ENCODE results near the gene GHRL.

GHRL gene

DNA sequence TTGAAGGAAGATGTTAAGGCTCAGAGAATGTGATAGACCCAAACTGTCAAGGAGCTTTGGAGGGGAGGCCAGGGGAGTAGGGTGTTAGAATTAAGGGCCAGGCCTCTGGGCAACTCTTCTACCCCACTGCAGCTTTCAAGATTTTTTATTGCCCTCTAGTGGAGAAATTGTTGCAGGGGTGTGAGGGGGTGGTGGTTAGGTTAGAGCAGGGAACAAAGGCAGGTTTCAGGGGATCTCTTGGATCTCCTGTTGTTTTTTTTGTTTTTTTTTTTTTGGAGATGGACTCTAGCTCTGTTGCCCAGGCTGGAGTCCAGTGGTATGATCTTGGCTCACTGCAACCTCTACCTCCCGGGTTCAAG, 29.6 kb upstream of the GHRL start:
- H3K4me1 ChIP-seq (ENCODE audit: control insufficient read depth, insufficient read depth, low read depth, low read length) = peaks cover 8% of the 10 kb centered on the region
- H3K27me3 ChIP-seq (ENCODE audit: control insufficient read depth in 1 of 2, insufficient read depth in 1 of 2, low read length in 2 of 2) = peaks cover 20 to 29% of the 10 kb centered on the region in 2 experiments
- no peak overlapping the region for H3K9ac ChIP-seq (ENCODE audit: low read length)
- H2BK5ac ChIP-seq (ENCODE audit: low read depth, low read length, poor library complexity, severe bottlenecking) = no peak overlapping the region
- H3K4ac ChIP-seq (ENCODE audit: low read depth in 1 of 2, low read length in 2 of 2) = no peak overlapping the region
- 100% methylated on average over 1 of the region's 1 CpG for WGBS
- DNase-seq = no peak
- no peak overlapping the region for H3K4me3 ChIP-seq (ENCODE audit: insufficient read depth in 1 of 2, low read depth in 1 of 2, low read length in 2 of 2)
- no peak overlapping the region for H2AK5ac ChIP-seq (ENCODE audit: low read length, severe bottlenecking)
- peaks cover 8% of the 10 kb centered on the region for H3K79me1 ChIP-seq (replicated peaks; ENCODE audit: low read length, poor library complexity, severe bottlenecking)
- no peak overlapping the region for H3K23ac ChIP-seq (ENCODE audit: low read length in 2 of 2)
- no peak overlapping the region for H4K91ac ChIP-seq (ENCODE audit: low read length)
- no peaks in the 10 kb centered on the region for H3K9me3 ChIP-seq (ENCODE audit: control insufficient read depth, low read length)
- H3K36me3 ChIP-seq (ENCODE audit: control insufficient read depth in 1 of 2, insufficient read depth in 2 of 2, low read depth in 1 of 2, low read length in 2 of 2) = peaks cover 12 to 19% of the 10 kb centered on the region in 2 experiments
- H3K18ac ChIP-seq (ENCODE audit: low read depth in 1 of 2, low read length in 2 of 2) = no peak overlapping the region
- no peak overlapping the region for H3K27ac ChIP-seq (ENCODE audit: low read length, poor library complexity, severe bottlenecking)
- H2BK12ac ChIP-seq (ENCODE audit: low read length in 2 of 2) = peak overlapping the region in 1 of 2 experiments; percentile 21
- H3K4me2 ChIP-seq (ENCODE audit: low read length, poor library complexity, severe bottlenecking) = no peak overlapping the region
- H2BK15ac ChIP-seq (ENCODE audit: low read depth, poor library complexity, severe bottlenecking) = no peak overlapping the region
- no peak overlapping the region for H2BK120ac ChIP-seq (ENCODE audit: low read depth, low read length)
- no peak overlapping the region for H4K8ac ChIP-seq (ENCODE audit: low read length)
- H2AFZ ChIP-seq (ENCODE audit: low read depth, low read length) = no peak overlapping the region
- no peak overlapping the region for H3K14ac ChIP-seq (ENCODE audit: low read length in 2 of 2)

DNA sequence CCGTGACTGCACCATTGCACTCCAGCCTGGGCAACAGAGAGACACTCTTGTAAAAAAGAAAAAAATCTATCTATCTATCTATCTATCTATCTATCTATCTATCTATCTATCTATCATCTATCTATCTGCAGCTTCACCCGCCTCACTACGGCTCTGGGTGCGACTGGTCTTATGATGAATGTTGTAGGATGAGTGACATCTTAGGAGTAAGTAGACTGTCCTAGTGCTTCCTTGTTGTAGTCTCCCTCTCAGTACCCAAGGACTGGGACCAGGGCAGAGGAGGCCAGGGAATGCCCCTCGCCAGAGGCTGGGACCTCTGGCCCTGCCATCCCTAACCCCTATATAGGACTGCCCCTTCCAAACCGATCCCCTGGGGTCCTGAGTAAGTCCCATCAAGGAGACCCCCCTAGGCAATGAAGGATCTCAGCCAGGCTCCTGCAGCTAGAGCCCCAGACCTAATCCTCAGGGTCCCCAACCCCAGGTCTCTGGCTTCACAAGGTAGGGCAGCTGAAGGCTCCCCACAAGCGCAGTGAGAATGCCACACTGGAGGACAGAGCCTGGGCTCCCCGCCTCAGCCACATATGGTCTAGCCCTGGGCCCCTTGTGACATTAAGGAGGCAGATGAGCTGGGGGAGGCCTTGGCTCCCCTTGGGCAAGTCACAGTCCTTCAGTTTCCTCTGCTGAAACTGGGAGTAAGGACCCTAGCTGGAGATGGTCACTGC, 29.0 kb upstream of the GHRL start:
- no peak for DNase-seq
- Histone ChIP-seq H2BK120ac (ENCODE audit: low read depth, low read length) (no peak overlapping the region), H3K18ac (ENCODE audit: low read depth in 1 of 2, low read length in 2 of 2) (no peak overlapping the region), H4K8ac (ENCODE audit: low read length) (peak overlapping the region; percentile 32), H2BK5ac (ENCODE audit: low read depth, low read length, poor library complexity, severe bottlenecking) (no peak overlapping the region), H3K27me3 (ENCODE audit: control insufficient read depth in 1 of 2, insufficient read depth in 1 of 2, low read length in 2 of 2) (peaks cover 19 to 23% of the 10 kb centered on the region in 2 experiments), H3K4me1 (ENCODE audit: control insufficient read depth, insufficient read depth, low read depth, low read length) (peaks cover 8% of the 10 kb centered on the region), H3K14ac (ENCODE audit: low read length in 2 of 2) (no peak overlapping the region), H2AK5ac (ENCODE audit: low read length, severe bottlenecking) (no peak overlapping the region), H3K9me3 (ENCODE audit: control insufficient read depth, low read length) (no peaks in the 10 kb centered on the region), H2AFZ (ENCODE audit: low read depth, low read length) (no peak overlapping the region), H2BK12ac (ENCODE audit: low read length in 2 of 2) (peak overlapping the region in 1 of 2 experiments; percentile 21), H3K4ac (ENCODE audit: low read depth in 1 of 2, low read length in 2 of 2) (no peak overlapping the region), H3K23ac (ENCODE audit: low read length in 2 of 2) (no peak overlapping the region), H3K79me1 (replicated peaks; ENCODE audit: low read length, poor library complexity, severe bottlenecking) (peaks cover 13% of the 10 kb centered on the region), H3K36me3 (ENCODE audit: control insufficient read depth in 1 of 2, insufficient read depth in 2 of 2, low read depth in 1 of 2, low read length in 2 of 2) (peaks cover 15 to 24% of the 10 kb centered on the region in 2 experiments), H3K4me3 (ENCODE audit: insufficient read depth in 1 of 2, low read depth in 1 of 2, low read length in 2 of 2) (peak overlapping the region in 1 of 2 experiments; percentile 100), H3K4me2 (ENCODE audit: low read length, poor library complexity, severe bottlenecking) (no peak overlapping the region), H3K9ac (ENCODE audit: low read length) (peak overlapping the region; percentile 100), H4K91ac (ENCODE audit: low read length) (peak overlapping the region; percentile 10), H2BK15ac (ENCODE audit: low read depth, poor library complexity, severe bottlenecking) (peak overlapping the region; percentile 9), H3K27ac (ENCODE audit: low read length, poor library complexity, severe bottlenecking) (no peak overlapping the region)
- 92% methylated on average over 5 of the region's 8 CpGs for WGBS

DNA sequence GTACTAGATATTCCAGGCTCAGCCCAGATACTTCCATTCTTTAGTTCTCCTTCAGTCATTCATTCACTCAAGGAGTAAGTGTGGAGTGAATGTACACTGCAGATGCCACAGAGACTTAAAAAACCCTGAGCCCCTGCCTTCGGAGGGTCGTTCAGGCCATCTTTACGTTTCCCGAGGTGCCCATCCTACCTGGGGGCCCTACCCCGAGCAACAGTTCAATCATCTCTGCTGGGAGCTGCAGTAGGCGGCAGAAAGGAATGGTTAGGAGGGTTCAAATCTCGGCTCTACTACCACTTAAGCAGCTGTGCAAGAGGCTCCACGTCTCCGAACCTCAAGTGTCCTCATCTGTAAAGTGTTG, 27.6 kb upstream of the GHRL start:
- Histone ChIP-seq H3K4ac (ENCODE audit: low read depth in 1 of 2, low read length in 2 of 2) (peak overlapping the region; percentile 85 to 99), H3K4me1 (ENCODE audit: control insufficient read depth, insufficient read depth, low read depth, low read length) (peaks cover 8% of the 10 kb centered on the region), H3K79me1 (replicated peaks; ENCODE audit: low read length, poor library complexity, severe bottlenecking) (peaks cover 22% of the 10 kb centered on the region), H3K27me3 (ENCODE audit: control insufficient read depth in 1 of 2, insufficient read depth in 1 of 2, low read length in 2 of 2) (peaks cover 7 to 9% of the 10 kb centered on the region in 2 experiments), H2BK5ac (ENCODE audit: low read depth, low read length, poor library complexity, severe bottlenecking) (no peak overlapping the region), H2BK15ac (ENCODE audit: low read depth, poor library complexity, severe bottlenecking) (no peak overlapping the region), H3K9ac (ENCODE audit: low read length) (peak overlapping the region; percentile 100), H2BK120ac (ENCODE audit: low read depth, low read length) (no peak overlapping the region), H3K18ac (ENCODE audit: low read depth in 1 of 2, low read length in 2 of 2) (peak overlapping the region; percentile 2 to 88), H2AK5ac (ENCODE audit: low read length, severe bottlenecking) (peak overlapping the region; percentile 87), H2AFZ (ENCODE audit: low read depth, low read length) (no peak overlapping the region), H3K14ac (ENCODE audit: low read length in 2 of 2) (no peak overlapping the region), H3K23ac (ENCODE audit: low read length in 2 of 2) (no peak overlapping the region), H3K4me3 (ENCODE audit: insufficient read depth in 1 of 2, low read depth in 1 of 2, low read length in 2 of 2) (peak overlapping the region; percentile 93 to 100), H4K91ac (ENCODE audit: low read length) (peak overlapping the region; percentile 65), H2BK12ac (ENCODE audit: low read length in 2 of 2) (no peak overlapping the region), H3K9me3 (ENCODE audit: control insufficient read depth, low read length) (no peaks in the 10 kb centered on the region), H4K8ac (ENCODE audit: low read length) (no peak overlapping the region), H3K4me2 (ENCODE audit: low read length, poor library complexity, severe bottlenecking) (peak overlapping the region; percentile 83), H3K36me3 (ENCODE audit: control insufficient read depth in 1 of 2, insufficient read depth in 2 of 2, low read depth in 1 of 2, low read length in 2 of 2) (peaks cover 26 to 39% of the 10 kb centered on the region in 2 experiments), H3K27ac (ENCODE audit: low read length, poor library complexity, severe bottlenecking) (peak overlapping the region; percentile 73)
- 0% methylated on average over 9 of the region's 9 CpGs for WGBS
- no peak for DNase-seq

DNA sequence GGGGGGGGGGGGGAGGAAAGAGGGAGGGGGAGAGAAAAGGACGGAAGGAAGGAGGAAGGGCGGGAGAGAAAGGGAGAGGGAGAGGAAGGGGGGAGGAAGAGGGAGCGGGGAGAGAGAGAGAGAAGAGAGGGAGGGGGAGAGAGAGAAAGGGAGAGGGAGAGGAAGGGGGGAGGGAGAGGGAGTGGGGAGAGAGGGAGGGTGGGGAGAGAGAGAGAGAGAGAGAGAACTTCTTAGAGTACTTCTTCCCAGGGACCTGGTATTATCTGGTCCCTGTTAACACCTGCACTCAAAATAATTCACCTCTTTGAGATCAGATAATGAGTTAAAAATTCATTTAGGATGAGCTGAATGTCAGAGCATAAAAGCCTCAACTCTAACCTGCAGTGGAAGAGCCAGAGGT, 27.1 kb upstream of the GHRL start:
- peak overlapping the region; percentile 83 for H3K4me2 ChIP-seq (ENCODE audit: low read length, poor library complexity, severe bottlenecking)
- no peak overlapping the region for H2AK5ac ChIP-seq (ENCODE audit: low read length, severe bottlenecking)
- H3K79me1 ChIP-seq (replicated peaks; ENCODE audit: low read length, poor library complexity, severe bottlenecking) = peaks cover 25% of the 10 kb centered on the region
- H3K4me1 ChIP-seq (ENCODE audit: control insufficient read depth, insufficient read depth, low read depth, low read length) = peaks cover 8% of the 10 kb centered on the region
- no peak overlapping the region for H4K8ac ChIP-seq (ENCODE audit: low read length)
- H3K9me3 ChIP-seq (ENCODE audit: control insufficient read depth, low read length) = no peaks in the 10 kb centered on the region
- no peak overlapping the region for H3K18ac ChIP-seq (ENCODE audit: low read depth in 1 of 2, low read length in 2 of 2)
- no peak overlapping the region for H3K14ac ChIP-seq (ENCODE audit: low read length in 2 of 2)
- no peak overlapping the region for H2BK5ac ChIP-seq (ENCODE audit: low read depth, low read length, poor library complexity, severe bottlenecking)
- H3K23ac ChIP-seq (ENCODE audit: low read length in 2 of 2) = no peak overlapping the region
- peak overlapping the region; percentile 93 to 100 for H3K4me3 ChIP-seq (ENCODE audit: insufficient read depth in 1 of 2, low read depth in 1 of 2, low read length in 2 of 2)
- H2AFZ ChIP-seq (ENCODE audit: low read depth, low read length) = no peak overlapping the region
- no peak overlapping the region for H2BK15ac ChIP-seq (ENCODE audit: low read depth, poor library complexity, severe bottlenecking)
- H3K9ac ChIP-seq (ENCODE audit: low read length) = peak overlapping the region; percentile 100
- peak; percentile 60 for DNase-seq
- H2BK12ac ChIP-seq (ENCODE audit: low read length in 2 of 2) = no peak overlapping the region
- no peak overlapping the region for H2BK120ac ChIP-seq (ENCODE audit: low read depth, low read length)
- H3K36me3 ChIP-seq (ENCODE audit: control insufficient read depth in 1 of 2, insufficient read depth in 2 of 2, low read depth in 1 of 2, low read length in 2 of 2) = peaks cover 31 to 42% of the 10 kb centered on the region in 2 experiments
- 0% methylated on average over 3 of the region's 3 CpGs for WGBS
- H3K4ac ChIP-seq (ENCODE audit: low read depth in 1 of 2, low read length in 2 of 2) = no peak overlapping the region
- H3K27ac ChIP-seq (ENCODE audit: low read length, poor library complexity, severe bottlenecking) = no peak overlapping the region
- peaks cover 4 to 5% of the 10 kb centered on the region in 2 experiments for H3K27me3 ChIP-seq (ENCODE audit: control insufficient read depth in 1 of 2, insufficient read depth in 1 of 2, low read length in 2 of 2)
- H4K91ac ChIP-seq (ENCODE audit: low read length) = no peak overlapping the region
